Osteoblast (primary cell): ENCODE results near the gene LRRC3C. TPM values are rescaled to one million over a fixed set of nuclear protein-coding genes. Genes with fewer than 3 reads are reported as not detected.
A peak's percentile ranks its signal among the peaks of the same experiment; 100 is the strongest.

ENCODE experiments used
- DNase-seq: peaks from one replicate; pipeline ENCODE4 v3.0.0; 2011; ENCODE audit warnings: low spot score, mixed read lengths; ENCODE audit not compliant: insufficient read length; ENCODE audit errors: missing footprints
- H2AFZ ChIP-seq: 2 replicates; pipeline ENCODE4 v1.6.0; 2011; ENCODE audit warnings: mild to moderate bottlenecking, low read length
- H3K27ac ChIP-seq: 2 replicates; pipeline ENCODE4 v1.5.1; 2011; ENCODE audit warnings: mild to moderate bottlenecking, low read depth, low read length, moderate library complexity
- H3K27me3 ChIP-seq: 2 replicates; pipeline ENCODE4 v1.6.0; 2012; ENCODE audit warnings: mild to moderate bottlenecking, control low read depth, inconsistent platforms, low read length, moderate library complexity; ENCODE audit not compliant: insufficient read depth
- H3K36me3 ChIP-seq: 2 replicates; pipeline ENCODE4 v1.5.1; 2011; ENCODE audit warnings: mild to moderate bottlenecking, low read length, control low read depth, moderate library complexity; ENCODE audit not compliant: insufficient read depth
- H3K4me1 ChIP-seq: 2 replicates; pipeline ENCODE4 v1.5.1; 2011; ENCODE audit warnings: mild to moderate bottlenecking, low read length, control low read depth, moderate library complexity; ENCODE audit not compliant: insufficient read depth
- H3K4me2 ChIP-seq: 2 replicates; pipeline ENCODE4 v1.6.0; 2011; ENCODE audit warnings: mild to moderate bottlenecking, low read length; ENCODE audit not compliant: insufficient read depth
- H3K4me3 ChIP-seq: fragments of 200-600 bp; sonication (generic); 3 replicates; pipeline ENCODE4 v1.5.1; 2012; ENCODE audit warnings: mild to moderate bottlenecking, low read length, inconsistent platforms; ENCODE audit not compliant: insufficient read depth
- H3K79me2 ChIP-seq: 2 replicates; pipeline ENCODE4 v1.6.0; 2012; ENCODE audit warnings: mild to moderate bottlenecking, low read length, control low read depth, inconsistent platforms; ENCODE audit not compliant: insufficient read depth
- H3K9me3 ChIP-seq: 2 replicates; pipeline ENCODE4 v1.5.1; 2011; ENCODE audit warnings: low read depth, low read length, control low read depth
- H4K20me1 ChIP-seq: 2 replicates; pipeline ENCODE4 v1.6.0; 2012; ENCODE audit warnings: mild to moderate bottlenecking, low read length, control low read depth; ENCODE audit not compliant: insufficient read depth
- total RNA-seq: library from RNA; depleted of rRNA; stranded (reverse); fragments of >200 nt; gene quantifications from 2 replicates; pipeline ENCODE4 v1.2.3, GENCODE V29; 2012
- TF ChIP-seq, protein P1 (sequence below): IDR thresholded peaks from 2 replicates; pipeline ENCODE4 v1.5.1; 2011; ENCODE audit warnings: mild to moderate bottlenecking, low read depth, low read length, moderate library complexity; ENCODE audit errors: extremely low read depth

Gene LRRC3C
- total RNA-seq, 1 donor, result not detected

DNA sequence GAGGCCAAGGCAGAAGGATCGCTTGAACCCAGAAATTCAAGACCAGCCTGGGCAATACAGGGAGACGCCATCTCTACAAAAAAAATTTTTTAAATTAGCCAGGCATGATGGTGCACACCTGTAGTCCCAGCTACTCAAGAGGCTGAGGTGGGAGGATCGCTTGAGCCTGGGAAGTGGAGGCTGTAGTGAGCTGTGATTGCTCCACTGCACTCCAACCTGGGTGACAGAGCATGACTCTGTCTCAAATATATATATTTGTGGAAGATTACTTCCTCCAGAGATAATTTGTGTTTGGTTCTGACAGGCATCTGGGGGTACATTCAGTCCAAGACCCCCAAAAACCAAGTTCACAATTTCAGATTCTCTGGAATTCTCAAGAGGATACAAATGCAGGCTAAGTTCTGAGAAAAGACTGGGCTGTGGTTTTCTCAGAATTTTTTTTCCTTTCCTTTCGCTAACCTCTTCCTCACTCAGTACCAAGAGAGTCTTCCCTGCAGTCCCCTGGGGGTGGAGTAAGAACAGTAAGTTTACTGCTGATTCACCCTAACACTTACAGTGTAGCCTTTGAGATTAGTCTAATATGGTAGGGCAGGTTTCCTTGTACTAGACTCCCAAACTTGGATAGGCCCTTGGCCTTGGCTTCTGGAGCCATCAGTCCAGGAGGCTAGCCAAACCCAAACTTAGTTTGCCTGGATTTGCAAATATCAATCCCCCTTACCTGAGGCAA lies 24.2 kb upstream of the LRRC3C start:
- H3K4me2 ChIP-seq, result peak overlapping the region; percentile 28
- no peak overlapping the region for H2AFZ ChIP-seq
- no peak overlapping the region for H3K27ac ChIP-seq
- no peaks in the 10 kb centered on the region for H3K9me3 ChIP-seq
- H3K4me3 ChIP-seq, result no peak overlapping the region
- H3K27me3 ChIP-seq, result no peaks in the 10 kb centered on the region
- H3K36me3 ChIP-seq, result no peaks in the 10 kb centered on the region
- TF ChIP-seq, protein P1, sequence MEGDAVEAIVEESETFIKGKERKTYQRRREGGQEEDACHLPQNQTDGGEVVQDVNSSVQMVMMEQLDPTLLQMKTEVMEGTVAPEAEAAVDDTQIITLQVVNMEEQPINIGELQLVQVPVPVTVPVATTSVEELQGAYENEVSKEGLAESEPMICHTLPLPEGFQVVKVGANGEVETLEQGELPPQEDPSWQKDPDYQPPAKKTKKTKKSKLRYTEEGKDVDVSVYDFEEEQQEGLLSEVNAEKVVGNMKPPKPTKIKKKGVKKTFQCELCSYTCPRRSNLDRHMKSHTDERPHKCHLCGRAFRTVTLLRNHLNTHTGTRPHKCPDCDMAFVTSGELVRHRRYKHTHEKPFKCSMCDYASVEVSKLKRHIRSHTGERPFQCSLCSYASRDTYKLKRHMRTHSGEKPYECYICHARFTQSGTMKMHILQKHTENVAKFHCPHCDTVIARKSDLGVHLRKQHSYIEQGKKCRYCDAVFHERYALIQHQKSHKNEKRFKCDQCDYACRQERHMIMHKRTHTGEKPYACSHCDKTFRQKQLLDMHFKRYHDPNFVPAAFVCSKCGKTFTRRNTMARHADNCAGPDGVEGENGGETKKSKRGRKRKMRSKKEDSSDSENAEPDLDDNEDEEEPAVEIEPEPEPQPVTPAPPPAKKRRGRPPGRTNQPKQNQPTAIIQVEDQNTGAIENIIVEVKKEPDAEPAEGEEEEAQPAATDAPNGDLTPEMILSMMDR, result no peak
- no peaks in the 10 kb centered on the region for H3K79me2 ChIP-seq
- peak; percentile 81 for DNase-seq
- no peaks in the 10 kb centered on the region for H4K20me1 ChIP-seq
- peaks cover 7% of the 10 kb centered on the region for H3K4me1 ChIP-seq

DNA sequence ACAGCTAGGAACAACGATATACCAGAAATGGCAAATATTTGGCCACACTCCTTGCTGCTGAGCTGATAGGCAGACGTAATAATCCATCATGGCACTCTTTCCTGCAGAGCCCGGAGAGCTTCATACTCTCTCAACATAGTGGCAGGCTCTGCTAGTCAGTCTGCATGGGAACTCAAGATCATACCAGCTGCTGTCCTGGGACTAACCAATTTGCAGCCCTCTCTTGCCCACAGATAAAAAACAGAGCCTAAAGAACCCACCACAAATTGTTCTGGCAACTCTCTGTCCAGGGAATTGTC lies 22.6 kb upstream of the LRRC3C start:
- Histone ChIP-seq H3K27ac (no peak overlapping the region), H3K4me1 (peaks cover 7% of the 10 kb centered on the region), H4K20me1 (no peaks in the 10 kb centered on the region), H3K36me3 (peaks cover 5% of the 10 kb centered on the region), H3K4me3 (no peak overlapping the region), H2AFZ (no peak overlapping the region), H3K9me3 (no peaks in the 10 kb centered on the region), H3K79me2 (no peaks in the 10 kb centered on the region), H3K4me2 (no peak overlapping the region), H3K27me3 (no peaks in the 10 kb centered on the region)
- TF ChIP-seq, protein P1, result no peak
- no peak for DNase-seq

DNA sequence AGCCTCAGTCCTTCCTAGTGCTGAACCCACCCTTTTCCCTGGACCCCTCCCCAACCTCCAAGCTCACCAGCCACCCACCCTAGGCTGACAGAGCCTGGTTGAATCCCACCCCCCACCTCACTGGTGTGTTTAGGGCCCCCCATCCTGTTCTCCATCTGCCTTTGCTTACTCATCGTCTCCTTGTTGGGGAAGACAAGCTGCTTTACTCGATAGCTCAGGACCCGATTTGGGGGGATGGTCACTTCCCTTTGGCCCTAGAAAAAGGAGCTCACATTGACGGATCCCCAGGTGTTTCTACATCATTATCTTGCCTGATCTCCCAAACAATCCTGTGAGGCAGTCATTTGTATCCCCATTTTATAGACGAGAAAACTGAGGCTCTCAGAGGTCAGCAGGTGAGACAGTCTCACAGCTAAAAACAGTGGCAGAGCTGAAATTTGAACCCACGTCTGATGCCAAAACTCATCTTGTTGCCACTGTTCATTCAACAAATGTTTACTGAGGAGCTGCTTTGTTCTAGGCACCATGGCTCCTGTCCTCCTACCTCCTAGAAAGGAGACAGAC lies 18.7 kb upstream of the LRRC3C start:
- Histone ChIP-seq H2AFZ (no peak overlapping the region), H3K4me1 (no peaks in the 10 kb centered on the region), H3K27ac (no peak overlapping the region), H3K27me3 (no peaks in the 10 kb centered on the region), H4K20me1 (no peaks in the 10 kb centered on the region), H3K9me3 (no peaks in the 10 kb centered on the region), H3K79me2 (no peaks in the 10 kb centered on the region), H3K36me3 (peaks cover 13% of the 10 kb centered on the region), H3K4me3 (no peak overlapping the region), H3K4me2 (no peak overlapping the region)
- TF ChIP-seq, protein P1, result no peak
- no peak for DNase-seq

DNA sequence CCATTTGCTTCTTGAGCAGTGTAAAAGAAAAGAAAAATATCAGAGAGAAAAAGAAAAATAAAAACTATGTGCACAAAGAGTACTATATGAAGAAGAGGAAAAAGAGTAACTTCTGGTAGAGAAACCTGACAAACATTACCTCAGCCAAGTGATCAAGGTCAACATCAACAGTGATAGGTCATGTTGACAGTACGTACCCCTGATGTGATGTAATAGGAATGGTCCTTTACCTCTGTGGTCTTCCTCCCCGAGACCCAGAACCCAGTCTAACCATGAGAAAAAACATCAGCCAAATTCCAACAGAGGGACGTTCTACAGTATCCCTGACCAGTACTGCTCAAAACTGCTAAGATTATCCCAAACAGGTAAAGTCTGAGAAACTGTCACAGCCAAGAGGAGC lies 13.5 kb upstream of the LRRC3C start:
- Histone ChIP-seq H3K27me3 (no peaks in the 10 kb centered on the region), H3K27ac (no peak overlapping the region), H3K9me3 (no peaks in the 10 kb centered on the region), H4K20me1 (no peaks in the 10 kb centered on the region), H2AFZ (no peak overlapping the region), H3K4me3 (no peak overlapping the region), H3K79me2 (no peaks in the 10 kb centered on the region), H3K36me3 (peaks cover 20% of the 10 kb centered on the region), H3K4me1 (no peaks in the 10 kb centered on the region), H3K4me2 (no peak overlapping the region)
- DNase-seq, result no peak
- TF ChIP-seq, protein P1, result no peak
